Myocyte (in vitro differentiated cells): Measurements from ENCODE around the gene FAM168A. TPM values are rescaled to one million over a fixed set of nuclear protein-coding genes. Genes with fewer than 3 reads are reported as not detected.
A peak's percentile ranks its signal among the peaks of the same experiment; 100 is the strongest.
"Not testable (repeated sequence)": the region's sequence is repeated elsewhere in the genome, so short reads cannot be mapped to it uniquely, and the experiment has no call there.

Experiments used
- DNase-seq: peaks from one replicate; pipeline ENCODE4 v3.0.0-alpha.2; 2012; ENCODE audit warnings: low read depth
- total RNA-seq: library from RNA; depleted of rRNA; stranded (reverse); fragments of >200 nt; gene quantifications from 2 replicates; pipeline ENCODE4 v1.2.3, GENCODE V29; 2014

The FAM168A gene
- total RNA-seq, 1 donor from 2014 or later = 23.3 TPM

DNA sequence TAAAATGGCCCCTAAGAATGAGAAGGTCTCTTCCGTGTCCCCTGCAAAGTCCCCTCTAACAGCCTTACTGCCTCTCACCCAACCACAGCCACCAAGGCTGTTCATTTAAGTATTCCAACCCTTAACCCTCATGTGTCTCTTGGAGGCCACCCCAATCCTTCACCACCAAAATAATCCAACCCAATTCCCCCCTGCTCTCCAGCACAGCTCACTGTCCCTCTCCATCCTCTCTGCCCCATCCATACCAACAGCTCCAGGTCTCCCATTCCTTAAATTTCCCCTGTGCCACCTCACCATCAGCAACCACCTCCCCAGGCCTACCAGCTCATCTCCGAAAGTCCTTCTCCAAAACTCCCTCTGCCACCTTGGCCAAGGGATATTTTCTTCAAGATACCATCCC is 1.4 kb downstream of the FAM168A start:
- DNase-seq = no peak

DNA sequence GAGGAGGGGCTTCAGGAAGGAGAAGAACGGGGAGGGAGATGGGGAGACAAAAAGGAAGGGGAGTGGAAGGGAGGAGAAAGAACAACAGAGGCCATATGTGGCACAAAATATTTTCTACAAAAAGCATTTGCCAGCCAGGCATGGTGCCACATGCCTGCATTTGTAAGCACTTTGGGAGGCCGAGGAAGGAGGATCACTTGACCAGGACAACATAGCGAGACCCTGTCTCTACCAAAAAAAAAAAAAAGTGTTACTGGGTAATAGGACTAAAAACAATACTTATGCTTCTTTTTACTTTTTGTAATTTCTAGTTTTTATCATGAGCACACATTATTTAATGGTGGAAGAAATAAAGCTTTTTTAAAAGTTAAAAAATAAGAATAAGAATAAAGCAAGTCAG is 5.3 kb downstream of the FAM168A start:
- DNase-seq = no peak

DNA sequence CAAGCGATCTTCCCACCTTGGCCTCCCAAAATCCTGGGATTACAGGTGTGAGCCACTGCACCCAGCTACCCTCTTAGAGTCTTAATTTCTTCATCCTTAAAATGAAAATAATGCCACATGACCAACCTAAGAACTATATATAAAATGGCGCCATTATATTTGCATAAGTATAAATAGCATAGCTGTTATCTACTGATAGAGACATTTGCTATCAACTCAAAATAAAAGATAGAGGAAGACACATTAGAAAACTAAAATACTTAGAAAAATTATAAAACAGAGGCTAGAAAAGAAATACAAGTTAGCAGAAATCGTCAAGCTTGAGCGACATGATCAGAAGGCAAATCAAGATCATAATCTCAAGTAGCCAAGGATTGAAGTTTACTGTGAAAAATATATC is 6.2 kb downstream of the FAM168A start:
- DNase-seq = no peak

DNA sequence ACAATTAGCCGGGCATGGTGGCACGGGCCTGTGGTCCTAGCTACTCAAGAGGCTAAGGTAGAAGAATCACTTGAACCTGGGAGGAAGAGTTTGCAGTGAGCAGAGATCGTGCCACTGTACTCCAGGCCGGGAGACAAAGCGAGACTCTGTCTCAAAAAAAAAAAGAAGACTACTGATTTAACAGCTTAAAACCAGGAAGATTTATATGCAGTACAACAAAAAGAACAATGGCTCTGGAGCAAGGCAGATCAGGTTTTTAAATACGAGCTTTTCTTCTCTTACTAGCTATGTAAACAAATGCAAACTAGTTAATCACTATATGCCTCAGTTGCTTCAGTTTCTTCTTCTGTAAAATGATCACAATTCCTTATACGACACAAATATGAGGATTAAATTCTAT is 6.9 kb downstream of the FAM168A start:
- DNase-seq = no peak

DNA sequence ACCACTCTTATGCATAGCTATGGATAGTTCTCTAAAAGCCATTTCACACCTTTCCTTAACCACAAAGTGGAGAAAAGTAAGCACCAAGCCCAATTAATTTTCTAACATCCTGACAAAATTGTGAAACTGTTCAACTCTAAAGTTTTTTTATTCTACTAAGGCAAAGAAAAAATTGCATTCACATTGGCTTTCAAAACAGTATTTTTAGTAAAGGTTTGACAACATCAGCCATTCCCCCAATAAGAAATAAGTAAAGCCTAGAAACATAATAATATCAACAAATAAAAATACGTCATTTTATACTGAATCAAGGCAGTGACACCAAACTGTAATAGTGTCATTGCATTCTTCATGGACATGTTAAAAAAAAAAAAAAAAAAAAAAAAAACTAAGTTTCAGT is 11.1 kb downstream of the FAM168A start:
- DNase-seq = no peak

DNA sequence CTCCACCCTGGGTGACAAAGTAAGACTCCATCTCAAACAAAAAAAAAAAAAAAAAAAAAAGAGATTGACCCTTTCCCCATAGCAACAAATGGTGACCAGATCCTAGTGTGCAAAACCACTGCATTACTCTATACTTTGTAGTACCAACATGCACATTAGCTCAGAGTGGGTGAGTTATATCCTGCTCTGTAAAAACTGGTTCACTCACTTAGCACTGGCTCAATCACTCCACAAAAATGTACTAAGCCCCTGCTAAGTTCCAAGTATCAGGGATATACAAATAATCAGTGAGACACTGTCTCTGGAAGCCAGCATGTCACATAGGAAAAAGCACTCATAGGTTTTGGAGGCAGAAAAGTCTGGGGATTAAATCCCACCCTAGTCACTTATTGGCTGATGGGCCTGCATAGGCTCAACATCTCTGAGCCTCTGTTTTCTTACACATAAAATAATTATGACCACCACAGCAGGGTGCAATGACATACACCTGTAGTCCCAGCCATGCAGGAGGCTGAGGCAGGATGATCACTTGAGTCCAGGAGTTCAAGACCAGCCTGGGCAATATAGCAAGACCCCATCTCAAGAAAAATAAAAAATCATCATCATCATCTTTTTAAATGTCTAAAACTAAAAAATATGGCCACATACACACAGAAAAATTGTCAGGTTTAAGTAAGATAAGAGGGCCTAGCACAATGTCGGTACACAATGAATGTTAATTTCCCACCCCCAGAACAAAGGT is 11.9 kb downstream of the FAM168A start:
- DNase-seq = no peak

DNA sequence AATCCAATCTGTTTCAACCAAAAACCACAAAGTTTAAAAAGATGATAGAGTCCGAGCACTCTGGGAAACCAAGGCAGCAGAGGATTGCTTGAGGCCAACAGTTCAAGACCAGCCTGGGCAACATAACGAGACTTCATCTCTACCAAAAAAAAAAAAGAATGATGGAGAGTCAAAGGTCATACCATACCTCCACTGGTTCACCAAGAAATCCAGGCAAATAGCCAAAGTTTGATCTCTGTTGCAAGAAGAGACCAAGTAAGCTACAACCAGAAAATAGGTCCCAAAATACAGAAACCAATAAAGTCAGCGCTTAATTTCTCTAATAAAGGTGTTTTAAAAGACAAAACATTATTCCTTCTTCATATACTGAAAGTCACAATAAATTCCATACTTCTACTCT is 13.1 kb downstream of the FAM168A start:
- DNase-seq = no peak

DNA sequence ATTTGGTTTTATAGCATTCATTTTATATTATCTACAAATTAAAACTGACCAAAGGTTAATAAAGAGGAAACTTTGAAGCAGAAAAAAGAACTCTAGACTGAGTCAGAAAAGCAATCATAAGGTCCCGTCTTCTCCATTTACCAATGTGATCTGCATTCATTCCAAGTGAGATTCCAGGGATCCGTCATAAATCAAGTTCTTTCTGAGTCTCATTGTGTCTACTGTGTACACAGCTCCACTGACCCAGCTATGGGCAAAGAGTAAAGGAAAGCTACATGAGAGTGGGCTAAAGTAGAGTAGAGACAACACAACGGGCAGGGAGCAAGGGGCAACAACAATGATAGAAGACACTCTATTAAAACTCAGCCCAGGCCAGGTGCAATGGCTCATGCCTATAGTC is 15.3 kb downstream of the FAM168A start:
- DNase-seq = no peak

DNA sequence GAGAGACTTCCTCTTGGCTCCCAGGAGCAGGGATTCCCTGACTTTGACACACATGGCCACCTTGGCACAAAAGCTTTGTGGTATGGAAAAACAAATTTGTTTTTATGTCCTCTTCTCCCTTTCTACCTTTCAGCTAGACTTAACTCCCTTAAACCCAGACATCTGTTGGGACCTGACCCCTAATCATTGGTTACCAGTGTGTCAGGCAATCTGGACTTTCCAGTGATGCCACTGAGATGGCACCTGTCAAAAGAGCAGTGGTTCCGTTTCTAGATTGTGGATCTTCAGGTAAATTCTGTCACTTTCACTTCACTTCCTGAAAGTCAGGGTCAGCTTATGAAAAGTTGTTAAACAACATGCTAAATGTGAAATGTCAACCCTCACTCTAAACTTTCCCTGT is 17.2 kb downstream of the FAM168A start:
- not testable (repeated sequence) for DNase-seq

DNA sequence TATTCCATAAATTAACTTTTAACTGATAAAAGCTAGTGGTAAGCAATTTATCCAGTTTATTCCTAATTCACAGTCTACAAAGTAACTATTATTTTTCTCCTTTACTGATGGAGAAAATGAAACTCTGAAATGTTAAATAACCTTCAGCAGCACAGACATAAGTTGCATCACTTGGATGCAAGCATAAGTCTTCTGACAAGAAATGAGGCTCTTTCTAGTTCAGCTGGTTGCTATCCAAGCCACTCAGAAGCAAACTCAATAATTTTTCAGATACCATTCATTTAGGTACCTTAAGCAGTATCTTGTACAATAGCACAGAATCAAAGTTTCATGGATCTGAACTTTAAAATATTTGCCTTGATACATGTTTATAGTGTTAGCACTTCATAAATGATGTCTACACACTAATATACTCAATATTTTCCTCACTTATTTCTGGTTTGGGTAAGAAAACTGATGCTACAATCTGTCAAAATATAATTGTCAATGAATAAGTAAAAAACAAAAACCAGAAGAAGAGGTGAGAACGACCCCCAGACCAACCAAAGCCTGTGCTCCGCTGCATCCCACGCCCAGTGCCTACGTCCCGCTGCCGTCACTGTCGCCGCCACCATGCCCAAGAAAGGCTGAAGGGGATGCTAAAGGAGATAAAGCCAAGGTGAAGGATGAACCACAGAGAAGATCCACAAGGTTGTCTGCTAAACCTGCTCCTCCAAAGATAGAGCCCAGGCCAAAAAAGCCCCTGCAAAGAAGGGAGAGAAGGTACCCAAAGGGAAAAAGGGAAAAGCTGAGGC is 18.1 kb downstream of the FAM168A start:
- DNase-seq = no peak

DNA sequence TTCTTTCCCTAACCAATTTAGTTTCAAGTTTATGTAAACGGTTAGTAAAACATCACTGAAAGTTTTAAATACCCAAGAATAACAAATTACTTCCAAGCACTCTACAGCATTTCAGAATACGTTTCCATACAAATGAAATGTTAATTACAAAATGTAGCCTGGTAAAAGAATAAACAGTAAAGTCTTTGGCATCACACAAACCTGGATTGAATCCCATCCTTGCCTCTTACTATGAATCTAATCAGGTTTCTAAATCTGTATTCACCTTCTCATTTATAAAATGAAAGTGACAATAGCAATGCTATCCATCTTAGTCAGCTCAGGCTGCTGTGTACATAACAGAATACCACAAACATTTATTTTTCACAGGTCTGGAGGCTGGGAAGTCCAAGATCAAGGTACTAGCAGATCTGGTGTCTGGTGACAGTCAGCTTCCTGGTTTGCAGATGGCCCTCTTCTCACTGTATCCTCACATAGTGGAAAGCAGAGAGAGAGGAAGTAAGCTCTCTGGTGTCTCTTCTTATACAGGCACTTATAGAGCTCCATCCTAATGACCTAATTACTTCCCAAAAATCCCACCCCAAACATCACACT is 19.2 kb downstream of the FAM168A start:
- DNase-seq = no peak

DNA sequence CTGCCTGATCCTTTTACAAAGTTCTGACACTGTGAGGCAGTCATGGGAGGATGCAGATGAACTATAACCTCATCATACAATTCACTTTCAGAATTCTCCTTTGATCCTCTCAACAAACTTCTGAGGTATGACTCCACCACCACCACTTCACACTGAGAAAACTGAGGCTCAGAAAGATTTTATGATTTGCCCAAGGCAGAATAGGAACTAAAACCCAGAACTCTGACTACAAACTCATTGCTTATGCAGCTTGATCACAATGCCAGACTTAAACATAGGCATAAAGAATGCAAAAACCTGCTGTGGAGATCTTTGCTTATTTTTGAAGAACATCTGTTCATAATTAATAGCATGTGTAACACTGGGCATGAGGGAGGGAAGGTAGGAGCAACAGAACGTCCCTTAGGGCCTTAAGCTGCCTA is 20.4 kb downstream of the FAM168A start:
- DNase-seq = no peak

DNA sequence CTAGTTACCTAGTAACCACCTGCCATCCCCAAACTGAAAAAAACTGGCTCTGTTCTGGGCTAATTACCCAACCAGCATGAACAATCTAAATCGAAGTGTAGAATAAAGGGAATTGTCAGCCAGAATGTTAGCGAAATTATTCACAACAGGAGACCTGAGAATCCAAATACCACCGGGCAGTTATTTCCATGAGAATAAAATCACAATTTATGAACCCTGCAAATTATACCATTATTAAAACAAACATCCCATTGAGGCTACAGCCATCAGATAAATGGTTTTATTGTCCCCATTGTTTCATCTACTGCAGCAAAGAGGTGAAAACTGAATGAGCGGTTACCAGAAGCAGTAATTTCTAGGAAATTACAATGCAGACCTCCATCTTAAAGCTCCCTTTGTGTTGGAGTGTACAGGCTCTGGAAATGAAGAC is 21.7 kb downstream of the FAM168A start:
- DNase-seq = no peak

DNA sequence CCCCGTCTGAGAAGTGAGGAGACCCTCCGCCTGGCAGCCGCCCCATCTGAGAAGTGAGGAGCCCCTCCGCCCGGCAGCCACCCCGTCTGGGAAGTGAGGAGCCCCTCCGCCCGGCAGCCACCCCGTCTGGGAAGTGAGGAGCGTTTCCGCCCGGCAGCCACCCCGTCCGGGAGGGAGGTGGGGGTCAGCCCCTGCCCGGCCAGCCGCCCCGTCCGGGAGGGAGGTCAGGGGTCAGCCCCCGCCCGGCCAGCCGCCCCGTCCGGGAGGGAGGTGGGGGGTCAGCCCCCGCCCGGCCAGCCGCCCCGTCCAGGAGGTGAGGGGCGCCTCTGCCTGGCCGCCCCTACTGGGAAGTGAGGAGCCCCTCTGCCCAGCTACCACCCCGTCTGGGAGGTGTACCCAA is 25.9 kb downstream of the FAM168A start:
- not testable (repeated sequence) for DNase-seq

DNA sequence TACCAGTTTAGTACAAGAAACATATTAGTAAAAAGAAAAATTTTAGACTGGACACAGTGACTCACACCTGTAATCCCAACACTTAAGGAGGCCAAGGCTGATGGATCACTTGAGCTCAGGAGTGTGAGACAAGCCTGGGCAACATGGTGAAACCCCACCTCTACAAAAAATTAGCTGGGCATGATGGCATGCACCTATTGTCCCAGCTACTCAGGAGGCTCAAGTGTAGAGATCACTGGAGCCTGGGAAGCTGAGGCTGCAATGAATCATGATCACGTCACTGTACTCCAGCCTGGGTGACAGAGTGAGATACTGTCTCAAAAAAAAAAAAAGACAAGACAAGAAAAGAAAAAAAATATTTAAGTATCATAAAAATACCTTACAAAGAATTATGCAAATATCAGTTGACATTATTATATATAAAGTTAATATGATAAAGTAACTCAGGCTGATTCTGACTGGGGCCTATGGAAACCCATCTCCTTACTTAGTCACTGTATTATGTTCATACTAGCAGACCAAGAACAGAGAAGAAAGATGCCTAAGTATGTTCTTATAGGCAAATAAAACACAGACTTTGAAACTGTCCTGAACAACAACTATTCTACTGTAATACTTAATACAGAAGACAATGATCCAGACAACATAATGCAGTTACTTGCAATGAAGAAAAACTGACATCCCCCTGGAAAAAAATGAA is 27.3 kb downstream of the FAM168A start:
- peak; percentile 20 for DNase-seq

DNA sequence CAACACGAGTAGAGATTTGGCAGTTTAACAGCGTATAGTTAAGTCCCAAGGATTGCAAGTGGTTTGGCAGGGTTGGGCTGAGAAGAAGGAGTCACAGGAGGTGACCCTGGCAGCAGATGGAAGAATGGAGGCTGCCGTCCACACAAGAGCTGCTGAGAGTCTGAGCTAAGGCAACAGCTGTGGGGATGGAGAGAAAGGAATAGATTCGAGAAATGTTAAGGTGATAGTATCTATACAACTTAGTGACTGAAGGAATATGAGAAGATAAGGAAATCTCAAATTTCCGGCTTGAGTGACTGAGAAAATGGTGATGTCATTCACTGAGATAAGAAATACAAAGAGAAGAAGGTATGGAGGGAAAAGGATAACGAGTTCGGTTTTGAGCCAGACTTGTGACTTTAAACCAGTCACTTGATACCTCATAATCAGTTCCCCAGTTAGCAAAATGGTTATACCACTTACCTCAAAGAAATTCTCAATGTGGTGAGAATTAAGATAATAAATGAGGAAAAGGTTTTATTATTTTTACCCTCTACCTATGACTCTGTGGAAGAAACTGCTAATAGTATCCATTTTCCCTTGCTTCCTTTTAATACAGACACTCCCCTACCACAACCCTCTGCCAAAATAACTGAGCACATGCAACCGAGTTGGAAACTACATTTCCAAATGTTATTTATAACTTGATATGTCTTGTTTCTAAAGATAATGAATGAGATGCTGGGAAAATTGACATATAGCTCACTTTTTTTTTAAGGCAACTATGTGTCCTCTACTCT is 30.7 kb downstream of the FAM168A start:
- peak; percentile 19 for DNase-seq

DNA sequence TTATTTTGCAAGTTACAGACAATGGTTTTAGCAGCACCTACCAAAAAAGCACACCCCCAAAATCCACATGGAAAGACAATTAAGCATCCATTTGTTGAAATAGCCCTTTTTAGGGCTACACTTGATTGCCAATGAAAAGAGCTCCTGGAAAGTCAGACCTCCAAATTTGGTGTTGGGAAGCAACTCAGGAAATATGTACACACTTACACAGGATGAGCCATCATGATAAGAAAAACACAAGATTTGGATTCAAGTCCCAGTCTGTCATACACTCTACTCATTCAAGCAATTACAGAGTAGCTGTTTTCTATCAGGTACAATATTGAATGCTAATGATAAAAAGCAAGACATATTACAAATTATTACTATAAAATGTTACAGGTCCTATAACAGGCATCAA is 31.5 kb downstream of the FAM168A start:
- no peak for DNase-seq

DNA sequence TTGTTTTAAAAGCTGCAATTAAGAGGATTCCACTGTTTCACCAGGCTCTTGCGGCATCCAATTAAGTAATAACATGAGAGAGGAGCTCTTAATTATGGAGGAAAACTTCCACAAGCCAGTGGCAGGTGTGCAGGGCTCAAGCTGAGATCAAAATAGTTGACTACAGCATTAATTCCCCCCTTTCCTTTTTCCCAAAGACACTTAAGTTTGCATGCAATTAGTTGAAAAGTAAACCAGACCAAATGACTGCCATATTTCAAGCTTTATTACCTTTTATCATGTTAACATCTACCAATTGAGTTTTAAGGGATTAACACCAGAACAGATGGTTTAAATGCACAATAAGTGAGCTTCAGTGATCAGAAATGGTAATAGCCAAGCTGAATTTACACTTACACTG is 32.1 kb downstream of the FAM168A start:
- DNase-seq = no peak

DNA sequence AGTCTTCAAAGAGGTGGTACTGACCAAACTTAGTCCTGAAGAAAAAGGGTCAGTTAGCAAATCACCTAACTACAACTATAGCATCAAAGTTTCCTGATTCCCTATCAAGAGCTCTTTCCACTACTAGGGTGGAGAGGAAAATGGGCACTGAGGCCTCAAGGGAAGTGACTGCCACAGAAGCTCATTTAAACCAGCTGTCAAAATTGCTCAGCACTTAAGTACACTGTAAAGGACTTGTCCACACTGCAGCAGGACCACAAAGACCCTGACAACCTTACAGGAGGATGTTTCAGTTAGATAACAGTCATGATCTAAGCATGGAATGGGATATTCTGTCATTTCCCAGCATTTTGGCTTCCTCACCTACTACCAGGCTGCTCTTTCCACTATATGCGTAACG is 33.0 kb downstream of the FAM168A start:
- DNase-seq = peak; percentile 40

DNA sequence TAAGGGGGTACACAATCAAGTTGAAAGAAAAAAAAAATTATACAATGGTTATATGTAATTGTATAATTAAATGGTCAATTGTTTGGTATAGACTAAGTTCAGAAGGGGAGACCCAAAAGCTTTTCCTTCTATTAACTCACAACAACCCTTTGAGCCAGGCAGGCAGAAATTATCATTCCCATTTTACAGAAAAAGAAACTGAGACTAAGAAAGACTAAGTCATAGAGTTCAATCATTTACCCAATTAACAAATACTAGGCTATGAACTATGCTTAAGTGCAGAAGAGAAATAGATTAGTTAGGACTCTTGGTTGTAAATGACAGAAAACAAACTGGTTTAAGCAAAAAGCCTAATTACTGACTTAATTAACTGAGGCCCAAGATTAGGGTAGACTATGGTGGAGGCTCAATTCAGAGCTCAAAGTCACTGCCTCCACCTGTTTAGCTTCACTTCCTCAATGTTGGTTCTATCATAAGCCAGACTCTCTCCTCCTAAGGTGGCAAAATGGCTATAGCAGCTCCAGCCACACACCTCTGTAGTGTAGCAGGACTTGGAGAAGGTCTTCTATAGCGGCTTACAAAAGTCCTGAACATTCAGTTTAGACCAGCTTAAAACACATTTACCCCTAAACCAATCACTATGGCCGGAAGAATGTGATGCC is 34.2 kb downstream of the FAM168A start:
- no peak for DNase-seq
